ENCODE results near the gene NMNAT1.
"Not testable (repeated sequence)": the region's sequence is repeated elsewhere in the genome, so short reads cannot be mapped to it uniquely, and the experiment has no call there.

Gene NMNAT1

GRCh38 chr1:9920606-9921005 lies 22.7 kb upstream of the NMNAT1 start:
- DNase-seq (ENCODE audit: low spot score), result no peak

GRCh38 chr1:9922342-9922741 lies 20.9 kb upstream of the NMNAT1 start:
- no peak for DNase-seq (ENCODE audit: low spot score)

GRCh38 chr1:9927259-9927658 lies 16.0 kb upstream of the NMNAT1 start:
- no peak for DNase-seq (ENCODE audit: low spot score)

- DNase-seq (ENCODE audit: low spot score), result no peak
These were observed 13.6 kb upstream of the NMNAT1 start for GRCh38 chr1:9929431-9930385.

- peak; percentile 19 for DNase-seq (ENCODE audit: low spot score)
These were observed 806 bp upstream of the NMNAT1 start for GRCh38 chr1:9942399-9942938.

GRCh38 chr1:9946315-9946714 lies 3.0 kb downstream of the NMNAT1 start:
- no peak for DNase-seq (ENCODE audit: low spot score)

GRCh38 chr1:9957726-9958125 lies 14.5 kb downstream of the NMNAT1 start:
- no peak for DNase-seq (ENCODE audit: low spot score)

GRCh38 chr1:9960011-9960410 lies 16.7 kb downstream of the NMNAT1 start:
- no peak for DNase-seq (ENCODE audit: low spot score)

- no peak for DNase-seq (ENCODE audit: low spot score)
These were observed 17.7 kb downstream of the NMNAT1 start for GRCh38 chr1:9960706-9961562.

- DNase-seq (ENCODE audit: low spot score), result no peak
These were observed 41.0 kb downstream of the NMNAT1 start for GRCh38 chr1:9984253-9984652.

GRCh38 chr1:9985001-9985400 lies 41.7 kb downstream of the NMNAT1 start:
- DNase-seq (ENCODE audit: low spot score), result no peak

- no peak for DNase-seq (ENCODE audit: low spot score)
These were observed 46.5 kb downstream of the NMNAT1 start for GRCh38 chr1:9989773-9990172.

- DNase-seq (ENCODE audit: low spot score), result no peak
These were observed 47.7 kb downstream of the NMNAT1 start for GRCh38 chr1:9990944-9991343.

- DNase-seq (ENCODE audit: low spot score), result no peak
These were observed 49.6 kb downstream of the NMNAT1 start for GRCh38 chr1:9992910-9993309.

GRCh38 chr1:9993561-9994075 lies 50.3 kb downstream of the NMNAT1 start:
- DNase-seq (ENCODE audit: low spot score), result no peak

- peak; percentile 3 for DNase-seq (ENCODE audit: low spot score)
These were observed 53.6 kb downstream of the NMNAT1 start, which contains the start of gene RBP7 for GRCh38 chr1:9996624-9997582. Gene RBP7 (plus strand): TSS chr1:9997228. CDS start chr1:9997259, 31 bp downstream.

GRCh38 chr1:10001016-10001665 lies 57.9 kb downstream of the NMNAT1 start:
- DNase-seq (ENCODE audit: low spot score), result no peak

GRCh38 chr1:10005248-10005647 lies 62.0 kb downstream of the NMNAT1 start:
- DNase-seq (ENCODE audit: low spot score), result not testable (repeated sequence)

GRCh38 chr1:10007169-10007568 lies 63.9 kb downstream of the NMNAT1 start:
- no peak for DNase-seq (ENCODE audit: low spot score)

GRCh38 chr1:10014016-10014415 lies 70.7 kb downstream of the NMNAT1 start:
- DNase-seq (ENCODE audit: low spot score), result no peak

- DNase-seq (ENCODE audit: low spot score), result no peak
These were observed 76.3 kb downstream of the NMNAT1 start for GRCh38 chr1:10019561-10019960.

All from CD4-positive, alpha-beta T cell treated with Interleukin-6 at 100 ng/mL for 8 hours (primary cell).